ENCODE measurements around the gene VIPR2. TPM values are rescaled to one million over a fixed set of nuclear protein-coding genes. Genes with fewer than 3 reads are reported as not detected.

VIPR2 gene
- total RNA-seq, 4 donors from 2014 or later: 1.8 to 3.7 (median 2.7) TPM

- no peaks in the 10 kb centered on the region for H3K9me3 ChIP-seq
- 85% methylated on average over 10 of the region's 10 CpGs; no CpG with 5 or more reads in 1 of the 2 donors for WGBS, 2 donors (ENCODE audit: low coverage in 1 of 2)
- no peak overlapping the region for H3K4me3 ChIP-seq
- intact Hi-C loops (cut with DNase I; ENCODE audit: low total_unique reads) (no loop called here), in situ Hi-C loops (cut with MboI; ENCODE audit: low pct_ligation_motif_present in 1 of 4, low pct_unique_long_range_greater_than_20kb in 1 of 4, low sequenced_read_pairs in 3 of 4) (no loop called here)
- peaks cover 0 to 6% (median 0%) of the 10 kb centered on the region in 4 donors for H3K4me1 ChIP-seq
- H3K27me3 ChIP-seq: peaks cover 5% of the 10 kb centered on the region
- no peak for TF ChIP-seq CTCF (IDR thresholded peaks at IDR 0.05)
- no peak for TF ChIP-seq POLR2A (IDR thresholded peaks at IDR 0.05)
- TF ChIP-seq POLR2AphosphoS5 (IDR thresholded peaks at IDR 0.05): no peak
- TF ChIP-seq EP300 (IDR thresholded peaks at IDR 0.05; ENCODE audit: low read depth): no peak
- no peaks in the 10 kb centered on the region for H3K36me3 ChIP-seq
- no peak overlapping the region for H3K27ac ChIP-seq
- DNase-seq: no peak
Measured at GRCh38 chr7:159040146-159040545, 104.5 kb downstream of the VIPR2 start.

GRCh38 chr7:159039716-159040115 lies 105.0 kb downstream of the VIPR2 start:
- Histone ChIP-seq H3K4me3 (no peak overlapping the region), H3K9me3 (no peaks in the 10 kb centered on the region), H3K4me1 (peaks cover 0 to 6% (median 0%) of the 10 kb centered on the region in 4 donors), H3K27me3 (peaks cover 5% of the 10 kb centered on the region), H3K27ac (no peak overlapping the region), H3K36me3 (no peaks in the 10 kb centered on the region)
- intact Hi-C loops (cut with DNase I; ENCODE audit: low total_unique reads) (no loop called here), in situ Hi-C loops (cut with MboI; ENCODE audit: low pct_ligation_motif_present in 1 of 4, low pct_unique_long_range_greater_than_20kb in 1 of 4, low sequenced_read_pairs in 3 of 4) (no loop called here)
- no peak for DNase-seq
- 60 to 78% methylated on average over 2 to 14 of the region's 14 CpGs for WGBS, 2 donors (ENCODE audit: low coverage in 1 of 2)
- no peak for TF ChIP-seq POLR2AphosphoS5 (IDR thresholded peaks at IDR 0.05)
- no peak for TF ChIP-seq EP300 (IDR thresholded peaks at IDR 0.05; ENCODE audit: low read depth)
- TF ChIP-seq CTCF (IDR thresholded peaks at IDR 0.05): no peak
- TF ChIP-seq POLR2A (IDR thresholded peaks at IDR 0.05): no peak

- in situ Hi-C loops (cut with MboI; ENCODE audit: low pct_ligation_motif_present in 1 of 4, low pct_unique_long_range_greater_than_20kb in 1 of 4, low sequenced_read_pairs in 3 of 4): no loop called here
Measured at GRCh38 chr7:159038066-159038465, 106.6 kb downstream of the VIPR2 start.

GRCh38 chr7:159036916-159037605 lies 107.6 kb downstream of the VIPR2 start:
- peaks cover 5% of the 10 kb centered on the region for H3K27me3 ChIP-seq
- DNase-seq: no peak
- H3K4me3 ChIP-seq: no peak overlapping the region
- H3K4me1 ChIP-seq: peaks cover 0 to 6% (median 0%) of the 10 kb centered on the region in 4 donors
- H3K9me3 ChIP-seq: no peaks in the 10 kb centered on the region
- intact Hi-C loops (cut with DNase I; ENCODE audit: low total_unique reads) (no loop called here), in situ Hi-C loops (cut with MboI; ENCODE audit: low pct_ligation_motif_present in 1 of 4, low pct_unique_long_range_greater_than_20kb in 1 of 4, low sequenced_read_pairs in 3 of 4) (no loop called here)
- H3K36me3 ChIP-seq: no peaks in the 10 kb centered on the region
- WGBS, 2 donors (ENCODE audit: low coverage in 1 of 2): 34 to 51% methylated on average over 10 to 20 of the region's 21 CpGs
- H3K27ac ChIP-seq: no peak overlapping the region
- TF ChIP-seq POLR2AphosphoS5 (IDR thresholded peaks at IDR 0.05) (no peak), CTCF (IDR thresholded peaks at IDR 0.05) (no peak), EP300 (IDR thresholded peaks at IDR 0.05; ENCODE audit: low read depth) (no peak), POLR2A (IDR thresholded peaks at IDR 0.05) (no peak)

More at GRCh38 chr7:159038066-159038465, 106.6 kb downstream of the VIPR2 start:
- intact Hi-C loops (cut with DNase I; ENCODE audit: low total_unique reads): no loop called here
- no peak for DNase-seq
- 47 to 63% methylated on average over 3 to 10 of the region's 10 CpGs for WGBS, 2 donors (ENCODE audit: low coverage in 1 of 2)
- H3K4me1 ChIP-seq: peaks cover 0 to 6% (median 0%) of the 10 kb centered on the region in 4 donors
- no peaks in the 10 kb centered on the region for H3K9me3 ChIP-seq
- H3K4me3 ChIP-seq: no peak overlapping the region
- no peak for TF ChIP-seq POLR2AphosphoS5 (IDR thresholded peaks at IDR 0.05)
- no peak for TF ChIP-seq EP300 (IDR thresholded peaks at IDR 0.05; ENCODE audit: low read depth)
- no peak for TF ChIP-seq POLR2A (IDR thresholded peaks at IDR 0.05)
- TF ChIP-seq CTCF (IDR thresholded peaks at IDR 0.05): no peak
- peaks cover 5% of the 10 kb centered on the region for H3K27me3 ChIP-seq
- no peaks in the 10 kb centered on the region for H3K36me3 ChIP-seq
- H3K27ac ChIP-seq: no peak overlapping the region
